Measurements from ENCODE around the gene IL15RA. TPM values are rescaled to one million over a fixed set of nuclear protein-coding genes. Genes with fewer than 3 reads are reported as not detected.

The IL15RA gene
- total and polyA plus RNA-seq, 2 donors (not counting 3 experiments of a cell fraction or from before 2014, with no cell fraction given): 18.8 to 20.6 TPM

DNA sequence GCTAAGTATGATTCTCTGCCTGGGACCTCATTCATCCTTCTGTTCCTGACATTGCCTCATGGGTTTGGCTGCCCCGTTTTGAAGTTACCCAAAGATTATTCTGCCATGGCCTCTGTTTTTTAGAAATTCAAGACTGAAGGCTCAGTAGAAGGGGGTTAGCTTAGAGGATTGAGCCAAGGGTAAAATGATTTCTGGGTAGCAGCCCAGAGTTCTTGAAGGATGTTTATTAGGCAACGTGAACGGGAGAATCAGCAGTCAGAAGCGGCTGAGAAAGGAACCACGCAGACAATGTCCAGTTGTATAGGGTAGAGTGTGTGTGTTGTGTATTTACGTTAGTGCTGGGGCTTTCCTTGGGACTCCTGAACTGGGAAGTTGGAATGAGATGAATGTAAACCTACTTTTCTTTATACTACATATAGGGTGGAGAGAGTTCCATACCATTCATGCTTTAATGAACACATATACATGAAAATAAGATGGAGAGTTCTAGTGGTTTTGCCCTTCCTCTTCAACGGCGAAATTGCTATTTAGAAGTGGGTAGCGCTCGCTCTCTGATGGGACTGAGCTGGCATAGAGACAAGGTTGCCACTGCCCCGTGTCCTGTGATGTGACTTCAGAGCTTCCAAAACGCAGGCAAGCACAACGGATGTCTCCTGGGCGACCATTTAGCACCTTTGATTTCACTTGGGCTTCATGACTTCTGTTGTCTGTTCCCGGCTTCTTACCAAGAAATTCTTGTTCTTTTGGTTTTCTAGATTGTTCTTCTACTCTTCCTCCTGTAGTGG, 35.0 kb upstream of the IL15RA start:
- no peaks in the 10 kb centered on the region for H3K9me3 ChIP-seq (replicated peaks; ENCODE audit: control insufficient read depth, insufficient read depth, low read length)
- no TSS peak for BruUV-seq (replicated peaks)
- TF ChIP-seq POLR2AphosphoS5 (IDR thresholded peaks at IDR 0.05; ENCODE audit: insufficient read depth, low read depth, low read length) (no peak), FOS (IDR thresholded peaks at IDR 0.05; ENCODE audit: borderline replicate concordance, insufficient read depth, low read length) (no peak), MYC (IDR thresholded peaks at IDR 0.05; ENCODE audit: low read depth, low read length) (no peak), GATA2 (IDR thresholded peaks at IDR 0.05; ENCODE audit: insufficient read depth, insufficient read length, low read depth, low read length) (no peak), JUN (IDR thresholded peaks at IDR 0.05; ENCODE audit: borderline replicate concordance, insufficient read depth, insufficient read length, low read depth) (no peak), POLR2A (IDR thresholded peaks at IDR 0.05; ENCODE audit: low read depth, low read length) (no peak), EZH2 (IDR thresholded peaks at IDR 0.05; ENCODE audit: borderline replicate concordance, low read depth, low read length, severe bottlenecking) (no peak)
- TF ChIP-seq, protein P1, sequence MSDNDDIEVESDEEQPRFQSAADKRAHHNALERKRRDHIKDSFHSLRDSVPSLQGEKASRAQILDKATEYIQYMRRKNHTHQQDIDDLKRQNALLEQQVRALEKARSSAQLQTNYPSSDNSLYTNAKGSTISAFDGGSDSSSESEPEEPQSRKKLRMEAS (IDR thresholded peaks at IDR 0.05; ENCODE audit: insufficient read depth, insufficient read length): no peak
- TF ChIP-seq, protein P2, sequence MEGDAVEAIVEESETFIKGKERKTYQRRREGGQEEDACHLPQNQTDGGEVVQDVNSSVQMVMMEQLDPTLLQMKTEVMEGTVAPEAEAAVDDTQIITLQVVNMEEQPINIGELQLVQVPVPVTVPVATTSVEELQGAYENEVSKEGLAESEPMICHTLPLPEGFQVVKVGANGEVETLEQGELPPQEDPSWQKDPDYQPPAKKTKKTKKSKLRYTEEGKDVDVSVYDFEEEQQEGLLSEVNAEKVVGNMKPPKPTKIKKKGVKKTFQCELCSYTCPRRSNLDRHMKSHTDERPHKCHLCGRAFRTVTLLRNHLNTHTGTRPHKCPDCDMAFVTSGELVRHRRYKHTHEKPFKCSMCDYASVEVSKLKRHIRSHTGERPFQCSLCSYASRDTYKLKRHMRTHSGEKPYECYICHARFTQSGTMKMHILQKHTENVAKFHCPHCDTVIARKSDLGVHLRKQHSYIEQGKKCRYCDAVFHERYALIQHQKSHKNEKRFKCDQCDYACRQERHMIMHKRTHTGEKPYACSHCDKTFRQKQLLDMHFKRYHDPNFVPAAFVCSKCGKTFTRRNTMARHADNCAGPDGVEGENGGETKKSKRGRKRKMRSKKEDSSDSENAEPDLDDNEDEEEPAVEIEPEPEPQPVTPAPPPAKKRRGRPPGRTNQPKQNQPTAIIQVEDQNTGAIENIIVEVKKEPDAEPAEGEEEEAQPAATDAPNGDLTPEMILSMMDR (IDR thresholded peaks at IDR 0.05; ENCODE audit: extremely low read depth in 1 of 2, insufficient read depth in 1 of 2, low read depth in 1 of 2, low read length in 2 of 2): no peak
- no peak overlapping the region for H3K4me3 ChIP-seq (replicated peaks in 1 of 3; ENCODE audit: insufficient read depth in 1 of 3, low read depth in 1 of 3, low read length in 3 of 3)
- no peaks in the 10 kb centered on the region for H4K20me1 ChIP-seq (replicated peaks; ENCODE audit: control insufficient read depth, extremely low read depth, insufficient read depth, low read length)
- no peaks in the 10 kb centered on the region for H3K9me1 ChIP-seq (replicated peaks; ENCODE audit: control insufficient read depth, extremely low read depth, insufficient read depth, low read length)
- H3K9ac ChIP-seq (replicated peaks; ENCODE audit: extremely low read depth, insufficient read depth, low read length): no peak overlapping the region
- CTCF ChIA-PET: interaction anchor here (2.0 to 5.6 kb wide), 5 partner anchors 15 to 390 kb away, joined by 6 to 111 read pairs (median 23); no protein-coding TSS in a partner anchor
- H3K79me2 ChIP-seq (ENCODE audit: control insufficient read depth, insufficient read depth, low read length): no peaks in the 10 kb centered on the region
- intact Hi-C loops (cut with micrococcal nuclease): loop anchor here (5.0 kb wide), 2 partner anchors 35 to 190 kb away; partner anchors contain the start of genes IL15RA and PFKFB3
- no peak overlapping the region for H3K27ac ChIP-seq (ENCODE audit: insufficient read depth, low read depth, low read length)
- POLR2A ChIA-PET: no interaction called here
- H3K27me3 ChIP-seq (ENCODE audit: control insufficient read depth in 2 of 2, insufficient read depth in 2 of 2, low read length in 2 of 2): peaks cover 0 to 1% of the 10 kb centered on the region in 2 experiments
- H3K36me3 ChIP-seq (ENCODE audit: control insufficient read depth in 2 of 2, extremely low read depth in 1 of 2, insufficient read depth in 2 of 2, low read length in 2 of 2): no peaks in the 10 kb centered on the region
- DNase-seq (ENCODE audit: low read depth, low spot score): no peak
- no peaks in the 10 kb centered on the region for H3K4me1 ChIP-seq (ENCODE audit: control insufficient read depth, extremely low read depth, insufficient read depth, low read length)
- no peak for FAIRE-seq
- H2AFZ ChIP-seq (ENCODE audit: low read depth, low read length): no peak overlapping the region
- no peak overlapping the region for H3K4me2 ChIP-seq (ENCODE audit: insufficient read depth, low read length)
- dilution Hi-C loops (cut with MboI; ENCODE audit: extremely low pct_ligation_motif_present, low sequenced_read_pairs): no loop called here

Measured in endothelial cell of umbilical vein (primary cell).